Endodermal cell (in vitro differentiated cells): ENCODE results near the gene SDE2. TPM values are rescaled to one million over a fixed set of nuclear protein-coding genes. Genes with fewer than 3 reads are reported as not detected.
A peak's percentile ranks its signal among the peaks of the same experiment; 100 is the strongest.

Experiments
- DNase-seq: peaks from one replicate; pipeline ENCODE4 v3.0.0-alpha.2; 2017
- H3K27ac ChIP-seq: 2 replicates; pipeline ENCODE4 v1.5.1; 2013; ENCODE audit warnings: mild to moderate bottlenecking, low read depth, low read length, moderate library complexity
- H3K27me3 ChIP-seq: 2 replicates; pipeline ENCODE4 v1.6.1; 2013; ENCODE audit warnings: mild to moderate bottlenecking, low read length, moderate library complexity; ENCODE audit not compliant: insufficient read depth, control insufficient read depth, poor library complexity, severe bottlenecking
- H3K36me3 ChIP-seq: 2 replicates; pipeline ENCODE4 v1.7.0; 2013; ENCODE audit warnings: mild to moderate bottlenecking, low read length, moderate library complexity; ENCODE audit not compliant: control insufficient read depth, insufficient read depth
- H3K4me1 ChIP-seq: one replicate; pipeline ENCODE4 v1.7.0; 2013; ENCODE audit warnings: low read length; ENCODE audit not compliant: control insufficient read depth, insufficient read depth
- H3K4me3 ChIP-seq: 2 replicates; pipeline ENCODE4 v1.5.1; 2013; ENCODE audit warnings: mild to moderate bottlenecking, low read length, moderate library complexity
- H3K9ac ChIP-seq: 2 replicates; pipeline ENCODE4 v1.6.1; 2013; ENCODE audit warnings: mild to moderate bottlenecking, low read length, moderate library complexity; ENCODE audit not compliant: poor library complexity, severe bottlenecking; ENCODE audit errors: extremely low read depth
- H3K9me3 ChIP-seq: 2 replicates; pipeline ENCODE4 v1.6.1; 2013; ENCODE audit warnings: mild to moderate bottlenecking, low read length, moderate library complexity; ENCODE audit not compliant: control insufficient read depth
- H3K27ac Mint-ChIP-seq: 2 replicates; pipeline ENCODE4 v1.8.0; 2020; ENCODE audit warnings: mixed read lengths
- H3K27me3 Mint-ChIP-seq: 2 replicates; pipeline ENCODE4 v1.8.0; 2021; ENCODE audit warnings: mild to moderate bottlenecking, mixed read lengths; ENCODE audit not compliant: insufficient read depth
- H3K36me3 Mint-ChIP-seq: 2 replicates; pipeline ENCODE4 v1.8.0; 2020; ENCODE audit warnings: low read depth, mixed read lengths
- H3K4me1 Mint-ChIP-seq: 2 replicates; pipeline ENCODE4 v1.8.0; 2020; ENCODE audit warnings: mixed read lengths
- H3K4me3 Mint-ChIP-seq: 2 replicates; pipeline ENCODE4 v1.8.0; 2020; ENCODE audit warnings: mild to moderate bottlenecking, moderate library complexity, mixed read lengths
- H3K9me3 Mint-ChIP-seq: 2 replicates; pipeline ENCODE4 v1.8.0; 2020; ENCODE audit warnings: mild to moderate bottlenecking, mixed read lengths
- WGBS, 2 experiments: methylation state at CpG; one replicate each; pipeline versions ENCODE4 v1.1.5 to v1.1.7; 2013; ENCODE audit warnings: missing lambda C conversion rate in 2 of 2, mixed read lengths in 1 of 2; ENCODE audit not compliant: insufficient coverage in 1 of 2, insufficient read length in 1 of 2; 5-methylcytosine and 5-hydroxymethylcytosine counted together
- total RNA-seq, 2 donors: library from RNA; stranded (reverse); fragmentation: NEBNext Ultra II Directional in 1 of 2; extraction: Animal tissue kit (Norgen Biotek cat#: 25700) in 1 of 2; gene quantifications; 2 replicates in 1 of 2; 3 replicates in 1 of 2; pipeline ENCODE4 v1.2.1, GENCODE V29; 2021
- TF ChIP-seq, protein P1 (sequence below): fragments of 200-600 bp; sonication (generic); conservative IDR thresholded peaks from 2 replicates; pipeline ENCODE4 v1.5.0; 2021; ENCODE audit warnings: antibody characterized with exemption, mild to moderate bottlenecking

Gene SDE2
- total RNA-seq, 2 donors from 2014 or later, result 19.0 to 21.6 TPM

DNA sequence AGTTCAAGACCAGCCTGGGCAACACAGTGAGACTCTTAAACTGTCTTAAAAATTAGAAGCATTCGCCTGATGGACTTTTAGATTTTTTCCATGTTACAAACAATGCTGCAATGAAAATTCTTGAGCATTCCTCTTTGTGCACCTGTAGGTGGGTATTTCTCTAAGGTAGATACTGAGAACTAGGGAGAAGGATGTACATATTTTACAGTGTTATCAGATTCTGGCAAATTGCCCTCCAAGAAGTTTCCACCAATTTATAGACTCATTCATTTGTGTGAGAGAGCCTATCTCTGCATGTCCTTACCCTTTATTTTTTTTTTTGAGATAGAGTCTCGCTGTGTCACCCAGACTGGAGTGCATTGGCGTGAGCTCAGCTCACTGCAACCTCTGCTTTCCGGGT is 45.8 kb downstream of the SDE2 start:
- peaks cover 30% of the 10 kb centered on the region for H3K4me1 Mint-ChIP-seq
- peaks cover 15% of the 10 kb centered on the region for H3K4me1 ChIP-seq
- no peak overlapping the region for H3K4me3 Mint-ChIP-seq
- WGBS, 2 experiments, result 86 to 95% methylated on average over 4 of the region's 4 CpGs
- H3K27me3 Mint-ChIP-seq, result peaks cover 44% of the 10 kb centered on the region
- H3K4me3 ChIP-seq, result no peak overlapping the region
- no peak overlapping the region for H3K27ac ChIP-seq
- no peak for DNase-seq
- H3K36me3 ChIP-seq, result no peaks in the 10 kb centered on the region
- H3K27me3 ChIP-seq, result no peaks in the 10 kb centered on the region
- TF ChIP-seq, protein P1, sequence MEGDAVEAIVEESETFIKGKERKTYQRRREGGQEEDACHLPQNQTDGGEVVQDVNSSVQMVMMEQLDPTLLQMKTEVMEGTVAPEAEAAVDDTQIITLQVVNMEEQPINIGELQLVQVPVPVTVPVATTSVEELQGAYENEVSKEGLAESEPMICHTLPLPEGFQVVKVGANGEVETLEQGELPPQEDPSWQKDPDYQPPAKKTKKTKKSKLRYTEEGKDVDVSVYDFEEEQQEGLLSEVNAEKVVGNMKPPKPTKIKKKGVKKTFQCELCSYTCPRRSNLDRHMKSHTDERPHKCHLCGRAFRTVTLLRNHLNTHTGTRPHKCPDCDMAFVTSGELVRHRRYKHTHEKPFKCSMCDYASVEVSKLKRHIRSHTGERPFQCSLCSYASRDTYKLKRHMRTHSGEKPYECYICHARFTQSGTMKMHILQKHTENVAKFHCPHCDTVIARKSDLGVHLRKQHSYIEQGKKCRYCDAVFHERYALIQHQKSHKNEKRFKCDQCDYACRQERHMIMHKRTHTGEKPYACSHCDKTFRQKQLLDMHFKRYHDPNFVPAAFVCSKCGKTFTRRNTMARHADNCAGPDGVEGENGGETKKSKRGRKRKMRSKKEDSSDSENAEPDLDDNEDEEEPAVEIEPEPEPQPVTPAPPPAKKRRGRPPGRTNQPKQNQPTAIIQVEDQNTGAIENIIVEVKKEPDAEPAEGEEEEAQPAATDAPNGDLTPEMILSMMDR, result no peak
- H3K9ac ChIP-seq, result no peak overlapping the region
- H3K9me3 Mint-ChIP-seq, result no peaks in the 10 kb centered on the region
- no peak overlapping the region for H3K27ac Mint-ChIP-seq
- no peaks in the 10 kb centered on the region for H3K9me3 ChIP-seq
- no peaks in the 10 kb centered on the region for H3K36me3 Mint-ChIP-seq

DNA sequence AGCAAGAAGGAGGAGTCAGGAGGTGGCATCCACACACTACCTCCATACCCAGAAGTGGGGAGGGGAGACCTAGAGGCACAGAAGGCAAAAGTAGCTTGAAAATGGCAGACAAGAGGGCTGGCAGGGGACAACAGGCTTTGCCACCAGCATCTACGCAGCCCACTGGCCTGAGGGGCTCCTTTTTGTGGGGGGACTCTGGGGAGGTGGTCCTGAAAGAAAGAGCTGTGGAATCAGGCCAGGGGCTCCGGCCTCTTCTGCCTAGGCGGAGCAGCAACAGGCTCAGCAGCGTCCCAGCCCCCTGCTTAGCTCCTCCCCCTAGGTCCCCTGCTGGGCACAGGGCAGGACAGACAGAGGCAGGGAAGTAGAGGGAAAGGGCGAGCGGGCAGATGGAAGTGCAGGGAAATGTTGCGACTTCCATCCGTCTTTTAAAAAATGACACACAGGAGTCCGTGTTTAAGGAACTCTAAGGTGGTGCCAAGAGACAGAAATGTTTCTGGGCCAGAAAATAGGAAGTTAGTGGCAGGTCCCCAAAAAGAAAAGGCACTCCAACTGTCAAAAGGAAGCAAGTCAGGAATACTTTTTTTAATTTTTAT is 48.1 kb downstream of the SDE2 start:
- 72% methylated on average over 3 to 9 of the region's 9 CpGs for WGBS, 2 experiments

DNA sequence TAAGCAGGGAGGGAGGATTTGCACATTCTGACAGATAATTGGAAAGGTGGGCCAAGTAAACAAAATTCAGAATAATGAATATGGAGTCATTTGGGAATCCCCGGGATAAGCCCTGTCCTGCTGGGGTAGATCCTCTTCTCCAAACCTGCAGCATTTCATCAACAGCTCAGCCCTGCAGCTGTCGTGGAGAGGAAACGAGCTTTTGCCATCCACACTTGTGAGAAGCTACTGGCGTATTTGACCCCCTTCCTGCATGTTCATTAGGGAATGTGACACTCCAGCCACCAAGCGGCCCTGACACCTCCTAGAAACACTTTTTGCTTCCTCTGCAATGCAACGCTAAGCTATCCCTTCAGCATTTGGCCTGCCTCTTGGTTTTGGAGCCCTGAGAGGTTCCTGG is 50.1 kb downstream of the SDE2 start:
- Histone ChIP-seq H3K4me1 (peaks cover 51% of the 10 kb centered on the region), H3K9ac (peak overlapping the region; percentile 12), H3K36me3 (no peaks in the 10 kb centered on the region), H3K27ac (no peak overlapping the region), H3K9me3 (no peaks in the 10 kb centered on the region), H3K27me3 (no peaks in the 10 kb centered on the region), H3K4me3 (peak overlapping the region; percentile 75)
- Mint-ChIP-seq H3K4me1 (peaks cover 62% of the 10 kb centered on the region), H3K9me3 (no peaks in the 10 kb centered on the region), H3K36me3 (no peaks in the 10 kb centered on the region), H3K27ac (peak overlapping the region; percentile 83), H3K27me3 (peaks cover 28% of the 10 kb centered on the region), H3K4me3 (peak overlapping the region; percentile 38)
- 10 to 34% methylated on average over 4 to 6 of the region's 6 CpGs for WGBS, 2 experiments
- peak; percentile 85 for DNase-seq
- TF ChIP-seq, protein P1, result no peak

More for the DNA sequence above, 48.1 kb downstream of the SDE2 start:
- Histone ChIP-seq H3K4me3 (peak overlapping the region; percentile 29), H3K4me1 (peaks cover 36% of the 10 kb centered on the region), H3K36me3 (no peaks in the 10 kb centered on the region), H3K27ac (no peak overlapping the region), H3K9ac (no peak overlapping the region), H3K9me3 (no peaks in the 10 kb centered on the region), H3K27me3 (no peaks in the 10 kb centered on the region)
- TF ChIP-seq, protein P1, result no peak
- Mint-ChIP-seq H3K9me3 (no peaks in the 10 kb centered on the region), H3K27ac (no peak overlapping the region), H3K27me3 (peaks cover 44% of the 10 kb centered on the region), H3K36me3 (no peaks in the 10 kb centered on the region), H3K4me3 (no peak overlapping the region), H3K4me1 (peaks cover 43% of the 10 kb centered on the region)
- DNase-seq, result peak; percentile 91
